Upper lobe of left lung (tissue), 6 donors: ENCODE results near the gene GALNT2. TPM values are rescaled to one million over a fixed set of nuclear protein-coding genes. Genes with fewer than 3 reads are reported as not detected.

Source experiments
- ATAC-seq, 2 donors: fragments of 200-7000 bp; cut with Tn5 transposase; one replicate each; pipeline ENCODE4 v1.9.1; 2022; ENCODE audit warnings: mild to moderate bottlenecking in 2 of 2, moderate library complexity in 2 of 2; ENCODE audit not compliant: low FRiP score in 2 of 2
- DNase-seq, 2 donors: peaks; one replicate each; pipeline ENCODE4 v3.0.0-alpha.2; 2019 to 2020
- H3K27ac ChIP-seq, 4 donors: fragments of 200-600 bp; sonication (generic); one replicate each; pipeline ENCODE4 v1.5.1; 2016 to 2019
- H3K27me3 ChIP-seq, 4 donors: fragments of 200-600 bp; sonication (generic); one replicate each; pipeline ENCODE4 v1.5.1; 2017 to 2019
- H3K36me3 ChIP-seq, 4 donors: fragments of 200-600 bp; sonication (generic); one replicate each; pipeline ENCODE4 v1.5.1; 2016 to 2019
- H3K4me1 ChIP-seq, 4 donors: fragments of 200-600 bp; sonication (generic); one replicate each; pipeline ENCODE4 v1.5.1; 2018 to 2019
- H3K4me3 ChIP-seq, 4 donors: fragments of 200-600 bp; sonication (generic); one replicate each; pipeline ENCODE4 v1.5.1; 2017 to 2019; ENCODE audit warnings: mild to moderate bottlenecking in 2 of 4, moderate library complexity in 1 of 4
- H3K9me3 ChIP-seq, 4 donors: fragments of 200-600 bp; sonication (generic); one replicate each; pipeline ENCODE4 v1.5.1; 2018 to 2019
- EP300 ChIP-seq, 4 donors: sonication (generic); formaldehyde crosslinking; IDR thresholded peaks; one replicate each; pipeline ENCODE4 v1.5.1; 2017; ENCODE audit warnings: antibody characterized with exemption in 4 of 4, control low read depth in 2 of 4
- POLR2A ChIP-seq, 4 donors: fragments of 450-650 bp; IDR thresholded peaks; one replicate each; pipeline ENCODE4 v1.5.1; 2016 to 2017; ENCODE audit warnings: antibody characterized with exemption in 4 of 4, mild to moderate bottlenecking in 2 of 4
- POLR2AphosphoS5 ChIP-seq, 2 donors: sonication (generic); formaldehyde crosslinking; IDR thresholded peaks; one replicate each; pipeline ENCODE4 v1.5.1; 2017; ENCODE audit warnings: antibody characterized with exemption in 2 of 2
- WGBS, 2 donors: methylation state at CpG; one replicate each; pipeline ENCODE4 v1.1.5; 2017 to 2018; 5-methylcytosine and 5-hydroxymethylcytosine counted together
- total RNA-seq, 6 donors: library from RNA; depleted of rRNA in 4 of 6; stranded (reverse); fragments of >200 nt in 4 of 6; gene quantifications; one replicate each; pipeline versions ENCODE4 v1.1.0 to v1.2.1, GENCODE V29; 2016 to 2021
- TF ChIP-seq, protein P1 (sequence below), 6 experiments: fragments of 450-650 bp in 4 of 6; fragments of 200-600 bp in 2 of 6; sonication (generic) in 2 of 6; IDR thresholded peaks; one replicate each; pipeline ENCODE4 v1.5.1; 2016 to 2019; ENCODE audit warnings: antibody characterized with exemption in 6 of 6
- donor health status: DM: no; HTN: no; CAD: no; lungs with moderate emphysema.
- donor health status: DM: no; HTN: yes; CAD: no; lungs with severe emphysema.

The GALNT2 gene
- total RNA-seq, 6 donors from 2014 or later = 51.3 to 62.3 (median 56.2) TPM

DNA sequence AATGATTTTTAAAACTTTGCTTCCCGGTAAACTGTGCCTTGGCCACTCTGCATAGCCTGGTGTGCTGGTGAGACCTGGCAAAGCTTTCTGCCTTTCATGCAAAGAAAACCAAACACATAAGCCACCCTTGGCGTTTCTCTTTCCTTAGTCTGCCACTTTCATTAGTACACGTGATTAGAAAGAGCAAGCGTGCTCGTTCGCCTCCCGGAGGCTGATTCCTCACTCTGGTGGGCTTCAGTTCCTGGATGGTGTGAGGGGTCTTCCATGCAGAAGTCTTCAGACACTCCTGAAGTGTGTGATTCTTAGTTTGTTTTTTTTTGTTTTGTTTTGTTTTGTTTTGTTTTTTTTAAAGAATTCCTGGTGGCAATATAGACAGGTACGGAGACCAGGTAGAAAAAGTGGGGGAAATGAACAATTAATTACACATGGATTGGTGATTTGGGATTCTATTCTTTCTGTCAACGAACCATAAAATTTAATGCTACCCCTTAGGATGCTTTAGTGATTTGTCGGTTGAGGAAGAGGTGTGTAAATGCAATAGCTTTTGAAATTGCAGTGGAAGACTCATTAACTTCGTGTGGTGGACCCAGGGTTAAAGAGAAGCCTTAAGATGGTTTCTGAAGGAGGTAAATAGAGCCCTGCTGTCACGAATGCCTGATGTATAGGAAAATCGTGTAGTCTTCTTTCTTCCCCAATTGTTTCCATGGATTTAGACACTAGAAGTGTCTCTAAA lies 2.1 kb downstream of the GALNT2 start:
- Histone ChIP-seq H3K36me3 (no peaks in the 10 kb centered on the region), H3K27ac (no peak overlapping the region), H3K27me3 (no peaks in the 10 kb centered on the region), H3K4me1 (peaks cover 6 to 38% (median 27%) of the 10 kb centered on the region in 4 donors), H3K9me3 (no peaks in the 10 kb centered on the region), H3K4me3 (peak overlapping the region in 3 of 4 donors; percentile 73 to 94 (median 89))
- WGBS, 2 donors = 56 to 57% methylated on average over 13 of the region's 13 CpGs
- DNase-seq (no peak), ATAC-seq (no peak)
- TF ChIP-seq EP300 (IDR thresholded peaks at IDR 0.05) = no peak
- TF ChIP-seq POLR2A (IDR thresholded peaks at IDR 0.05) = peak in 1 of 4 donors; percentile 9

DNA sequence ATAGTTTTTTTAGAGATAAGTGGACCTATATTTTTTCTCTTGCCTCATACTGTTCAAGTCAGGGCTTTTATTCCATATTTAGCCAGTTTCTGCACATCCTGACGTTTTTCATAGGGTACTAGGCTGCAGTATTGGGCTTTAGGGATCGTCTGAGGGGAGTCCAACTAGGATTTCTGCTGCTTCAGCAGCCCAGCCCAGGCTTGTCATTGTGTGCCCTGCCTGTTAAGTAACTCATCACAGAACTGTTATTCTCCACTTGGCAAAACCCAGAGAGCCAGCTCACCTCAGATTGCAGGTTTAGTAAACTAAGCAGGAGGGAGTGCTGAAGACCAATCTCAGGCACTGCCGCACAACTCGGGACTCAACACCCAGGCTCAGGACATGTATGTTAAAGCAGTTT lies 2.8 kb downstream of the GALNT2 start:
- Histone ChIP-seq H3K4me1 (peaks cover 6 to 38% (median 27%) of the 10 kb centered on the region in 4 donors), H3K9me3 (no peaks in the 10 kb centered on the region), H3K27me3 (no peaks in the 10 kb centered on the region), H3K36me3 (no peaks in the 10 kb centered on the region), H3K4me3 (no peak overlapping the region), H3K27ac (no peak overlapping the region)
- ATAC-seq = no peak
- 79 to 80% methylated on average over 4 of the region's 4 CpGs for WGBS, 2 donors
- no peak for TF ChIP-seq EP300 (IDR thresholded peaks at IDR 0.05)
- no peak for TF ChIP-seq POLR2AphosphoS5 (IDR thresholded peaks at IDR 0.05)
- TF ChIP-seq, protein P1, sequence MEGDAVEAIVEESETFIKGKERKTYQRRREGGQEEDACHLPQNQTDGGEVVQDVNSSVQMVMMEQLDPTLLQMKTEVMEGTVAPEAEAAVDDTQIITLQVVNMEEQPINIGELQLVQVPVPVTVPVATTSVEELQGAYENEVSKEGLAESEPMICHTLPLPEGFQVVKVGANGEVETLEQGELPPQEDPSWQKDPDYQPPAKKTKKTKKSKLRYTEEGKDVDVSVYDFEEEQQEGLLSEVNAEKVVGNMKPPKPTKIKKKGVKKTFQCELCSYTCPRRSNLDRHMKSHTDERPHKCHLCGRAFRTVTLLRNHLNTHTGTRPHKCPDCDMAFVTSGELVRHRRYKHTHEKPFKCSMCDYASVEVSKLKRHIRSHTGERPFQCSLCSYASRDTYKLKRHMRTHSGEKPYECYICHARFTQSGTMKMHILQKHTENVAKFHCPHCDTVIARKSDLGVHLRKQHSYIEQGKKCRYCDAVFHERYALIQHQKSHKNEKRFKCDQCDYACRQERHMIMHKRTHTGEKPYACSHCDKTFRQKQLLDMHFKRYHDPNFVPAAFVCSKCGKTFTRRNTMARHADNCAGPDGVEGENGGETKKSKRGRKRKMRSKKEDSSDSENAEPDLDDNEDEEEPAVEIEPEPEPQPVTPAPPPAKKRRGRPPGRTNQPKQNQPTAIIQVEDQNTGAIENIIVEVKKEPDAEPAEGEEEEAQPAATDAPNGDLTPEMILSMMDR (IDR thresholded peaks at IDR 0.05) = no peak
- no peak for TF ChIP-seq POLR2A (IDR thresholded peaks at IDR 0.05)
- no peak for DNase-seq

- no peak for ATAC-seq
- H3K9me3 ChIP-seq = no peaks in the 10 kb centered on the region
- H3K27ac ChIP-seq = no peak overlapping the region
- peaks cover 6 to 38% (median 27%) of the 10 kb centered on the region in 4 donors for H3K4me1 ChIP-seq
- DNase-seq = no peak
- no peak overlapping the region for H3K4me3 ChIP-seq
- TF ChIP-seq POLR2AphosphoS5 (IDR thresholded peaks at IDR 0.05) (no peak), POLR2A (IDR thresholded peaks at IDR 0.05) (no peak), EP300 (IDR thresholded peaks at IDR 0.05) (no peak)
- TF ChIP-seq, protein P1 (IDR thresholded peaks at IDR 0.05) = no peak
- 91 to 95% methylated on average over 14 of the region's 14 CpGs for WGBS, 2 donors
- no peaks in the 10 kb centered on the region for H3K27me3 ChIP-seq
- H3K36me3 ChIP-seq = no peaks in the 10 kb centered on the region
Measured at GRCh38 chr1:230070321-230071208, 3.5 kb downstream of the GALNT2 start.

DNA sequence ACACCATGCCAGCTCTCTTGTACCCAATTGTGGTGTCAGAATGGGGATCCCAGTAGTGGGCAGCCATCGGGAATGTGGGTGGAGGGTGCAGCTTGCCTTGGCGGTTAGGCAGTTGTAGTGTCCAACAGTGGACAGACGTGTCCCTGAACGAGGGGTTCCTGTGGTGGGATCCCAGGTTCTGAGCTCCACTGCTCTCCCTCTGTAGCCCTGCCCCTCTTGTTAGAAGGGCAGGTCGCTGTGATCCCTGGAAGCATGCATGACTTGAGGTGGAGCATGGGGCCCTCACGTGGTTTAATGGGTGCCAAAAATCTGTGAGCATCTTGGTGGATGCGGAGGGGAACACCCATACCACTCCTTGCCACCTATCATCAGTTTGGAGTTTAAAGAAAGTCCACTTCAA lies 4.3 kb downstream of the GALNT2 start:
- no peak overlapping the region for H3K27ac ChIP-seq
- DNase-seq (no peak), ATAC-seq (no peak)
- no peaks in the 10 kb centered on the region for H3K9me3 ChIP-seq
- no peaks in the 10 kb centered on the region for H3K36me3 ChIP-seq
- no peak overlapping the region for H3K4me3 ChIP-seq
- H3K4me1 ChIP-seq = peaks cover 6 to 32% (median 23%) of the 10 kb centered on the region in 4 donors
- TF ChIP-seq POLR2A (IDR thresholded peaks at IDR 0.05) = no peak
- TF ChIP-seq POLR2AphosphoS5 (IDR thresholded peaks at IDR 0.05) = no peak
- no peaks in the 10 kb centered on the region for H3K27me3 ChIP-seq
- WGBS, 2 donors = 84 to 92% methylated on average over 7 of the region's 7 CpGs

DNA sequence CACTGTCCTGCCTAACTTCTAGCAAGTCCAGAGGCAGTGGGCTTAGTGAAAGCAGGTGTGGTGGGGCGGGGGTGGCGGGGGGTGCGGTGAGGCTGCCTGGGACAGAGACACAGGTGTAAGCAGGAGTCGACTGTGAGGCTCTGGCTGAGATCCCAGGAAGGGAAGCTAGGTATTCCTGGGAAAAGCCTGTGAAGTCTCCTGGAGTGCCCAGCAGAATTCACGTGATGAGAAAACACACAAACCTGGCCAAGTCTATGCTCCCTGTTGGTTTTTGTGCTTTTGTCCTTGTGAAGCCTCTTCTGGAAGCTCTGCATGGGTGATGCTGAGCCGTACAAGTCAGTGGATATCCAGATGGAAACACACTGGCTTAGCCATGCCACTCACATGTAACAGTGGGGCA lies 5.3 kb downstream of the GALNT2 start:
- TF ChIP-seq EP300 (IDR thresholded peaks at IDR 0.05) = no peak
- no peak for TF ChIP-seq POLR2AphosphoS5 (IDR thresholded peaks at IDR 0.05)
- TF ChIP-seq POLR2A (IDR thresholded peaks at IDR 0.05) = no peak
- TF ChIP-seq, protein P1 (IDR thresholded peaks at IDR 0.05) = no peak
- ATAC-seq (no peak), DNase-seq (no peak)
- Histone ChIP-seq H3K36me3 (peaks cover 0 to 4% (median 0%) of the 10 kb centered on the region in 4 donors), H3K27ac (no peak overlapping the region), H3K4me3 (no peak overlapping the region), H3K4me1 (peaks cover 6 to 31% (median 20%) of the 10 kb centered on the region in 4 donors), H3K27me3 (no peaks in the 10 kb centered on the region), H3K9me3 (no peaks in the 10 kb centered on the region)
- 68 to 83% methylated on average over 4 to 6 of the region's 6 CpGs for WGBS, 2 donors
